ENCODE measurements around the gene SF3B6. TPM values are rescaled to one million over a fixed set of nuclear protein-coding genes. Genes with fewer than 3 reads are reported as not detected.

Gene SF3B6
- total and polyA plus RNA-seq, 12 donors, result 29.2 to 81.7 (median 57.4) TPM

DNA sequence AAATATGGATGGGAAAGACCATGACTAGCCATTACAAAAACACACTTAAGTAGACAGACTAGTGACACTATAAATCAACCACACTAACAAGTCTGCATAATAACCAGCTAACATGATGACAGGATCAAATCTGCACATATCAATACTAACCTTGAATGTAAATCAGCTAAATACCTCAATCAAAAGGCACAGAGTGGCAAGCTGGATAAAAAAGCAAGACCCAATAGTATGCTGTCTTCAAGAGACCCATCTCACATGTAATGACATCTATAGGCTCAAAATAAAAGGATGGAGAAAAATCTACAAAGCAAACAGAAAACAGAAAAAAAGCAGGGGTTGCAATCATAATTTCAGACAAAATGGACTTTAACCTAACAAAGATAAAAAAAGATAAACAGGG lies 30.7 kb upstream of the SF3B6 start:
- no peak for TF ChIP-seq CTCF (IDR thresholded peaks at IDR 0.05)
- no peak overlapping the region for H3K4me3 ChIP-seq
- H3K27ac ChIP-seq, result no peak overlapping the region
- no peak for DNase-seq
- no peak for ATAC-seq
- intact Hi-C loops (cut with DNase I), result no loop called here
- H3K9me3 ChIP-seq, result peaks cover 0 to 19% (median 0%) of the 10 kb centered on the region in 11 donors
- peaks cover 0 to 12% (median 0%) of the 10 kb centered on the region in 9 donors for H3K4me1 ChIP-seq
- peaks cover 0 to 13% (median 0%) of the 10 kb centered on the region in 9 donors for H3K36me3 ChIP-seq
- no peaks in the 10 kb centered on the region for H3K27me3 ChIP-seq

GRCh38 chr2:24105816-24106215 lies 29.7 kb upstream of the SF3B6 start:
- Histone ChIP-seq H3K4me3 (no peak overlapping the region), H3K4me1 (peaks cover 0 to 2% (median 0%) of the 10 kb centered on the region in 9 donors), H3K27me3 (no peaks in the 10 kb centered on the region), H3K27ac (no peak overlapping the region), H3K9me3 (peaks cover 0 to 19% (median 0%) of the 10 kb centered on the region in 11 donors), H3K36me3 (peaks cover 0 to 13% (median 0%) of the 10 kb centered on the region in 9 donors)
- DNase-seq (no peak), ATAC-seq (no peak)
- TF ChIP-seq CTCF (IDR thresholded peaks at IDR 0.05), result no peak
- WGBS, 2 donors, result 21 to 50% methylated on average over 2 of the region's 2 CpGs
- intact Hi-C loops (cut with DNase I), result no loop called here

- TF ChIP-seq CTCF (IDR thresholded peaks at IDR 0.05), result no peak
- Histone ChIP-seq H3K9me3 (peaks cover 0 to 22% (median 0%) of the 10 kb centered on the region in 11 donors), H3K4me1 (no peaks in the 10 kb centered on the region), H3K27me3 (no peaks in the 10 kb centered on the region), H3K36me3 (peaks cover 0 to 13% (median 0%) of the 10 kb centered on the region in 9 donors), H3K27ac (no peak overlapping the region), H3K4me3 (no peak overlapping the region)
- ATAC-seq (peak in 1 of 8 donors; percentile 31), DNase-seq (no peak)
- WGBS, 2 donors, result 57 to 65% methylated on average over 4 of the region's 4 CpGs
- intact Hi-C loops (cut with DNase I), result no loop called here
Measured at GRCh38 chr2:24104906-24105305, 28.8 kb upstream of the SF3B6 start.

DNA sequence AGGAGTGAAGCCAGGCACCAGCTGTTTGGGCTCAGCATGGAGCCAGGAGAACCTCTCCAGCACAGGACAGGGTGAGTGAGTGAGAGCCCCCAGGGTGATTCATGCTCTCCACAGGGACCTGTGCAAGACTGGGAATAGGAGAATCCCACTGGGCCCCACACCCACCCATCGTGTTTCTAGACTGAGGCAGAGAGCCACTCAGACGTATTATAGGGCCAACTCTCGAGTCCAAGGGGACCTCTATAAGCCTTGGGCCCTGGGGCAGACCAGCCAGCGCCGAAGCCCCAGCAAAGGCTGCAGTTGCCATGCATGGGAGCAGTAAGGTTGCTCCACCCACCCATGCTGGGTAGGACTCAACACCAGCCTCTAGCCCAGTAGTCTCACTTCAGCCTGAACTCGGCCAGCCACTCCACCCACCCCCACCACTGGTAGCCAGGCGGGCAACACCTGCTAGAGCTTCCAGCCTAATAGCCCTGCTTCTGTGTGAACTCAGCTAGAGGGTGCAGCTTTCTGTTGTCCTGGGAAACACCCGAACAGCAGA lies 28.1 kb upstream of the SF3B6 start:
- no peaks in the 10 kb centered on the region for H3K27me3 ChIP-seq
- peaks cover 0 to 13% (median 0%) of the 10 kb centered on the region in 9 donors for H3K36me3 ChIP-seq
- intact Hi-C loops (cut with DNase I), result no loop called here
- H3K4me3 ChIP-seq, result no peak overlapping the region
- H3K9me3 ChIP-seq, result peaks cover 0 to 23% (median 0%) of the 10 kb centered on the region in 11 donors
- no peaks in the 10 kb centered on the region for H3K4me1 ChIP-seq
- no peak for DNase-seq
- 94 to 97% methylated on average over 8 of the region's 8 CpGs for WGBS, 2 donors
- no peak for ATAC-seq
- H3K27ac ChIP-seq, result no peak overlapping the region
- TF ChIP-seq CTCF (IDR thresholded peaks at IDR 0.05), result no peak
